PFSK-1 (cell line): ENCODE measurements around the gene SEC14L2.

ENCODE experiments used
- POLR2AphosphoS5 ChIP-seq: IDR thresholded peaks from 2 replicates; pipeline ENCODE4 v1.6.1; 2012; ENCODE audit warnings: low read depth, mild to moderate bottlenecking, control low read depth, low read length, moderate library complexity
- REST ChIP-seq, 2 experiments: IDR thresholded peaks; 2 replicates each; pipeline versions ENCODE4 v1.6.1 to v1.8.0; 2011 to 2012; ENCODE audit warnings: low read depth in 2 of 2, low read length in 2 of 2, control low read depth in 1 of 2, inconsistent platforms in 1 of 2, mild to moderate bottlenecking in 1 of 2, moderate library complexity in 1 of 2; ENCODE audit not compliant: insufficient read depth in 1 of 2

- TF ChIP-seq REST (IDR thresholded peaks at IDR 0.05; ENCODE audit: insufficient read depth in 1 of 2, low read depth in 2 of 2, low read length in 2 of 2) (no peak), POLR2AphosphoS5 (no peak)
Measured at GRCh38 chr22:30469165-30469564, 72.3 kb downstream of the SEC14L2 start.
